ENCODE measurements around the gene FOXR1.
A peak's percentile ranks its signal among the peaks of the same experiment; 100 is the strongest.

Gene FOXR1

DNA sequence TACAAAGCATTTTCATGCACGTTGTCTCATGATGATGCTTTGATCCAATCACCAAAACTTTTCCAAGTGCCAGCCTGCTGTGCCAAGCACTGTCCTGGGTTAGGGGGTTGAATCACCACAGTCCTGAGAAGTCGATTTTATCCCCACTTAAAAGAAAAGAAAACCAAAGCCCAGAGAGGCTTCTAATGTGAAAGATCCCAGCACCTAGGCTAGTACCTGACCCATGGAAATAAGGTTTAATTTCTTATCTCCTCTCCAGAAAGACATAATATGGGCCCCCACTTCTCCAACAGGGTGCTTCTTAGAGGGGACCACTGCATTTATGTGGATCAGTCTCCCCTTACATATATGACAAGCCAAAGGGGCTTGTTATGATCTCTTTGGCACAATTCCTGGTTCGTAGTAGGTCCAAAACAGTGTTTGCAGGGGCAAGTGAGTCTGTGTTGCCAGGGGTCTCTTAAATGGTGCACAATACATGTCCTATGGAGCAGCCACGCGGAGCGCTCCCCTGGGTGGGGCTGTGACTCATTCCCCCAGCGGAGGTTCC, 43.9 kb upstream of the FOXR1 start:
- DNase-seq (ENCODE audit: low read depth) = no peak
- H3K4me3 ChIP-seq (ENCODE audit: low read depth, low read length) = peak overlapping the region; percentile 78
- TF ChIP-seq, protein P1, sequence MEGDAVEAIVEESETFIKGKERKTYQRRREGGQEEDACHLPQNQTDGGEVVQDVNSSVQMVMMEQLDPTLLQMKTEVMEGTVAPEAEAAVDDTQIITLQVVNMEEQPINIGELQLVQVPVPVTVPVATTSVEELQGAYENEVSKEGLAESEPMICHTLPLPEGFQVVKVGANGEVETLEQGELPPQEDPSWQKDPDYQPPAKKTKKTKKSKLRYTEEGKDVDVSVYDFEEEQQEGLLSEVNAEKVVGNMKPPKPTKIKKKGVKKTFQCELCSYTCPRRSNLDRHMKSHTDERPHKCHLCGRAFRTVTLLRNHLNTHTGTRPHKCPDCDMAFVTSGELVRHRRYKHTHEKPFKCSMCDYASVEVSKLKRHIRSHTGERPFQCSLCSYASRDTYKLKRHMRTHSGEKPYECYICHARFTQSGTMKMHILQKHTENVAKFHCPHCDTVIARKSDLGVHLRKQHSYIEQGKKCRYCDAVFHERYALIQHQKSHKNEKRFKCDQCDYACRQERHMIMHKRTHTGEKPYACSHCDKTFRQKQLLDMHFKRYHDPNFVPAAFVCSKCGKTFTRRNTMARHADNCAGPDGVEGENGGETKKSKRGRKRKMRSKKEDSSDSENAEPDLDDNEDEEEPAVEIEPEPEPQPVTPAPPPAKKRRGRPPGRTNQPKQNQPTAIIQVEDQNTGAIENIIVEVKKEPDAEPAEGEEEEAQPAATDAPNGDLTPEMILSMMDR (conservative IDR thresholded peaks at IDR 0.05; ENCODE audit: low read depth, low read length) = no peak

DNA sequence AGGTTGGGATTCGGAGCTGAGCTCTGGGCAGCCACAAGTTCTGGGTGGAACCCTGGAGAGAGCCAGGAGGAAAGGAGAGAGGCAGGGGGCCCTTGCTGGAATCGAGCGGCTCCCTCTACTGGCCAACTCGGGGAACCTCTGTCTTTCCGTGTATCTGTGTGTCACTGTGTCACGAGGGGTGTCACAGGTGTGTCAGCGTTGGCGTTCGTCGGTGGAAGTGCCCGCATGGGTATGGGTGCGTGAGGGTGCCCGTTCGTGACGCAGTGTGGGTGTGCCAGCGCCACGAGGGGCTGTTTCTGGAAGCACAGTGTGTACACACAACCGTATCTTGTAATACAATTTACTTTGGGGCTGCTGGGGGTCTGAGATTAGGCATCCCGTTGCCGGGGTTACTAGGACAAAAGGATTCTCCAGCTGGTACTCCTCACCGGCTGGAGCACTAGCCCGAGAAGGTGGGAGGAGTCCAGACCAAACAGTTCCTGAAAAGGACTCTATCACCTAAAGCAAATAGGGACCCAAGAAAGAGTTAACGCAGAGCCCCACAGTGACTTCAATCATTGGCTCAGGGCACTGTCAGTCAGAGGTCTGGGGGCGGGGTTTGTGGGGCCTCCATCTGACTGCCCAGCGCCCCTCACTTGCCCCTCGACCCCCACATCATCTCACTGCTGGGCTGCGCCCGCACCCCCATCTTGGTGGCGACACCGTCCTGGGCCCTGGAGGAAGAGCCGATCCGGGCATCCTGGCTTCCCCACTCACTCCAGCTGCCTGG, 43.3 kb upstream of the FOXR1 start:
- H3K4me3 ChIP-seq (ENCODE audit: low read depth, low read length) = peak overlapping the region; percentile 78
- TF ChIP-seq, protein P1 (conservative IDR thresholded peaks at IDR 0.05; ENCODE audit: low read depth, low read length) = peak; percentile 94
- peak; percentile 94 for DNase-seq (ENCODE audit: low read depth)

DNA sequence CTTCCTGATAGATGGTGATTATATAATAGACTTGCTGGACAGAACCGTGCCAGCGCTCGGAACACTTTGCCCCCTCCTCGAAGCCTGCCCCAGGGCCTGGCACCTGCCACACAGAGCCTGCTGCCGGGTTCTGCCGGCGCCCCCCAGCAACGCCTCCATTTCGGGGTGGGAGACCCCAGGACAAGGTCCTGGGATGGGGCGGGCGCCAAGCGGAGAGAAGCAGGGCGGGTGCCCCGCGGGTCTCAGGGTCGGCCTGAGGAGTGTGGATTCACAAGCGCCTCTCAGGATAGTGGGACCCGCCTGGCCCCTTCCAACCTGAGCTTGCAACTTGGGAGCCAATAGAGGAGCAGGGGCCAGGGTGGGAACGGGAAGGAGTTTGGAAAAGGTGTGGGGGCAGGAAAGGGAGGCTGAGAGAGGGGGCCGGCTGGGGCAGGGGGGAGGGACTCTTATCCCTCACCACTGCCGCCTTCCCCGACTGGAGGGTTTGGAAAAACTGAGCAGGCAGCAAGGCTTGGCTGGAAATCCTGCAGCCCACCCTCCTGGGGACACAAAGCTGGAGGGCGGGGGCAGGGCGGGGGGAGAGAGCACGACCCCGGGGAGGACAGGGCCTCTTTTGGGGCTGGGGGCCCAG, 42.6 kb upstream of the FOXR1 start:
- H3K4me3 ChIP-seq (ENCODE audit: low read depth, low read length) = peak overlapping the region; percentile 78
- peak; percentile 60 for DNase-seq (ENCODE audit: low read depth)
- TF ChIP-seq, protein P1 (conservative IDR thresholded peaks at IDR 0.05; ENCODE audit: low read depth, low read length) = no peak

DNA sequence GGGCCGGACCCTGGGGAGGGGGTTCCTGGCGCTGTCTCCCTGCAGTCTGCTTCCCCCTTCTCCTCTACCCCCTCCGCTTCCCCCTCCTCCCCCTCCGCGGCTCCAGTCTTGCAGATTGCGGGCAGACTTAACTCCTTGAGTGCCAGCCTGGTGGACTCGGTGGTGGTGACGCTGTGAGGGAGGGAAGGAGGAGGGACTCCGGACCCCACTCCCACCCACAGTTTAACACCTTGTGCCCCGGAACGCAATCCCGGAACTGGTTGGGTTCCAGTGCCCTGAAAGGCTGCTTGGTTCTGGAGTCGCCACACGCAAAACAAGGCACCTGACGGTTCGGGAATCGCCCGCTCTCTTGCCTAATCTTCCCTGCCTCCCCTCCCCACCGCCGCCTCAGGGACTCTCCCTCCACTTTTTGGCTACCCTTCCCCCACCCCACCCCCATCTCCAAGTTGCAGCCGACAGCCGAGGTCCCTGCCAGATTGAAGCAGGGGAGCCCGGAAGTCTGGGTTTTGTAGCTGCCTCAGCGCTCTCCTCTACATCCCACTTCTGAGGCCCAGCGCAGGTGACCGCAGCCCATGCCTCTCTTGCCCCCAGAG, 42.0 kb upstream of the FOXR1 start:
- TF ChIP-seq, protein P1 (conservative IDR thresholded peaks at IDR 0.05; ENCODE audit: low read depth, low read length) = no peak
- peak overlapping the region; percentile 78 for H3K4me3 ChIP-seq (ENCODE audit: low read depth, low read length)
- DNase-seq (ENCODE audit: low read depth) = peak; percentile 88

DNA sequence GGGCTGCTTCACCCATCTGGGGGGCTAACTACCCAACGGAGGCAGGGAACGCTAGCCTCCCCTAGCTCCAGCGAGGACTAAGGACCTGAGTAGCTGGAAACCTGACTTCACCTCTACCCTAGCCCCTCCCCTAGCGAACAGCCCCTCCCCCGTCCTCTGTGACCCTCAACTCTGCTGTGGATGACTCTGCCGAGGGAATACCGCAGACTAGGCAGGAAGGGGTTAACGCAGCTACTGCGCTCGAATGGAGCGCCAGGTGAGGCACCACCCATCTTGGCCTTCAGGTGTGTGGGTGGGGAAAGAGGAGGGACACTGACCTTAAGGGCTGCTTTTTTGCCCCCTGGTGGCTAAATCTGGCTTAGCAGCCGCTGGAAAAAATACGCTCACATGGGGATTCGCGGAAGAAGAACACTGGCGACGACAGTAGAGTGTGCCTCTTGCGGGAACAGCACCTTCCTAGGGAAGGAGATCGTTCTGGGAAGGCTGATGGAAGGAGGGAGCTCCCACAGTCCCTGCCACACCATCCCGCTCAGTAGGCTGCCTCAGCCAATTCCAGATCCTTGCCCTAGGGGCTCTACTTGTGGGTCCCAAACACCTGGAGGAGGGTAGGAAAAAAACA, 41.4 kb upstream of the FOXR1 start:
- DNase-seq (ENCODE audit: low read depth) = peak; percentile 77
- H3K4me3 ChIP-seq (ENCODE audit: low read depth, low read length) = peak overlapping the region; percentile 78
- TF ChIP-seq, protein P1 (conservative IDR thresholded peaks at IDR 0.05; ENCODE audit: low read depth, low read length) = peak; percentile 94

DNA sequence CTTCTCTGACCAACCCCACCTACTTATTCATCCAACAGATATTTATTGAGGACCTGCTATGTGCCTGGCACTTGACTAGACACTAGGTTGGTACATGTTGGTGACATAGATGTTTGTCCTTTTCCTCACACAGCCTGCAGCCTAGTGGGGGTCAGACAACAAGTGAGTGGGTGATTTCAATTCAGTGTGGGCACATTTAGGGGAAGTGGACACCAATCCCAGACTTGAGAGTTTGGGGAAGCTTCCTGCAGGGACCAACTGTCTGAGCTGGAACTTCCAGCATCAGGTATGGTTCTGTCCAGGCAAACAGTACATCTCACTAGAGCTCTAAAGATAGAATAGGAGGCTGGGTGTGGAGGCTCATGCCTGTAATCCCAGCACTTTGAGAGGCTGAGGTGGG, 40.0 kb upstream of the FOXR1 start:
- TF ChIP-seq, protein P1 (conservative IDR thresholded peaks at IDR 0.05; ENCODE audit: low read depth, low read length) = no peak
- no peak overlapping the region for H3K4me3 ChIP-seq (ENCODE audit: low read depth, low read length)
- DNase-seq (ENCODE audit: low read depth) = no peak
